ENCODE data around the gene PKD2.

PKD2 gene
- 32.3 reads per million, percentile 58 among the genes with 10 or more reads in this experiment for total RNA-seq

GRCh38 chr4:88007304-88008121, at the start of gene PKD2:
TSS of gene PKD2 (plus strand) at chr4:88007635. CDS start at chr4:88007734, 99 bp downstream.
- DNase-seq: peak; percentile 48

GRCh38 chr4:87961993-87962392, 45.4 kb upstream of the PKD2 start:
- no peak for DNase-seq

GRCh38 chr4:87962398-87963146, 44.9 kb upstream of the PKD2 start:
- no peak for DNase-seq

DNA sequence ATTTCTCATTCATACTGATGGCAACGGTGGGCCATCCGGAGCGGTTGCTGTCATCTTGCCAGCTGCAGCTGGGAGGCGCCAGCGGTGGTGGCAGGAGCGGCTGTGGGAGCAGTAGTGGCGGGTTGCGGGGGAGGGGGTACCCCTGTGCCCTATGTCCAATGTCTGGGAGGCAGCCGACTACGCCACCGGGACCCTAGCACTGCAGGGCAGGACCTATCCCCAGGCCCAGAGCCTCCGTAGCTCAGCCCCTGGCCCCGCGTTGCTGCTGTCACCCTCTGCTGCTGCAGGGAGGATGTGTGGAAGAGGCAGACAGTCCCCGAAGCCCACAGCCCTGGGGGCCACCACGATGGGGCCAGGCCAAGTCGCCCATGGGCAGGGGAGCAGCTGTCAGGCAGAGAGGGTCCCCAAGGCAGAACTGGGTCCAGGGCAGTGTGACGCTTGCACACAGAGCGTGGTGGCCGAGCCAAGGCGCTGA, 41.9 kb upstream of the PKD2 start:
- no peak for DNase-seq

GRCh38 chr4:87966095-87966496, 41.3 kb upstream of the PKD2 start:
- DNase-seq: no peak

DNA sequence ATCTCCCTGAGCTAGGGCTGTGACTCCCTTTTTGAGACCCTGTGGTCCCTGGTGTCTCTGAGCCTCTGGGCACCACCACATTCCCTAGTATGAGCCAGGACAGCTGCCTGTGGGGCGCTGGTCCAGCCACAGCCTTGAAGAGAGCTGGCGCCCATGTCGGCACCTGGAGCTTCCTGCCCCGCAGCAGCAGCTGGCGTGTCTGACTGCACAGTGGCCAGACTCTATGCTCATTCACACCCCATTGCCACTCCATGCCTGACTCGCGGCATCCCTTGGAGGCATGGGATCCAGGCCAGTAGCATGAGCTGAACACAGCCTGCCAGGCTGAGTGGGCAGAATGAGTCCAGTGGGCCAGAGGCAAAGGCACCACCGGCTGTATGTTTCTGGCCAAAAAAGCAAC, 40.2 kb upstream of the PKD2 start:
- DNase-seq: no peak

DNA sequence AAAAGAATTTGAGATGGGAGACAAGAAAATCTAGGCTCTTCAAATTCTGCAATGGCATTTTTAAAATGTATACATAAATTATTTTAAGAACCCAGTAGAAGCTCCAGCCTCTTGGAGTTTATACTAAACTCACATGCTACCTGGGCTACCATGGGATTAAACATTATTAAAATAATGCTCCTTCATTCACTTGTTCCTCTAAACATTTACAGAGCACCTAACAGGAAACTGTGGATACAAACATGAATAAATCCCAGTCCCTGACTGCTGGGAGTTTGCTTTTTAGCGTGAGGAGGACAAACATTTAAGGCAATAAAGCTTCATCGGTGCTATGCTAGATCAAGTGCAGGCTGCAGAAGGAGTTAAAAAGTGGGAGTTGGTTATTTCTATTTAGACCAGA, 37.3 kb upstream of the PKD2 start:
- no peak for DNase-seq

DNA sequence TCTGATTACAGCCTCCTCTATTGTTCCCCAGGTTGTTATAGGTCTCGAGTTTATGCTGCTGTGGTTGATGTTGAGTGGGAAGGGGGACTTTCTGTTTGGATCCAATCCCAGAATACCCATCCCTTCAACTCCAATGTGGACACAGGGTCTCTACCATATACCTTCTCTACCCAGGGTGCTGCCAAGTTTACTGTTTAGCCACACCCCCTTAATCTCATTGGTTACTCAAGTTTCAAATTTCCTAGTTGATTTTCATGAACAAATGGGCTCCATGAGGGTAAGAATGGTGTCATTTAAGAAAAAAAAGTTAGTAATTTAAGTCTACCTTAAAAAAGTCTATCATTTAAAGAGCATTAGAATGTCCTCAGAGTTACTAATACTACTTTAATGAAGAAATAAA, 35.6 kb upstream of the PKD2 start:
- no peak for DNase-seq

DNA sequence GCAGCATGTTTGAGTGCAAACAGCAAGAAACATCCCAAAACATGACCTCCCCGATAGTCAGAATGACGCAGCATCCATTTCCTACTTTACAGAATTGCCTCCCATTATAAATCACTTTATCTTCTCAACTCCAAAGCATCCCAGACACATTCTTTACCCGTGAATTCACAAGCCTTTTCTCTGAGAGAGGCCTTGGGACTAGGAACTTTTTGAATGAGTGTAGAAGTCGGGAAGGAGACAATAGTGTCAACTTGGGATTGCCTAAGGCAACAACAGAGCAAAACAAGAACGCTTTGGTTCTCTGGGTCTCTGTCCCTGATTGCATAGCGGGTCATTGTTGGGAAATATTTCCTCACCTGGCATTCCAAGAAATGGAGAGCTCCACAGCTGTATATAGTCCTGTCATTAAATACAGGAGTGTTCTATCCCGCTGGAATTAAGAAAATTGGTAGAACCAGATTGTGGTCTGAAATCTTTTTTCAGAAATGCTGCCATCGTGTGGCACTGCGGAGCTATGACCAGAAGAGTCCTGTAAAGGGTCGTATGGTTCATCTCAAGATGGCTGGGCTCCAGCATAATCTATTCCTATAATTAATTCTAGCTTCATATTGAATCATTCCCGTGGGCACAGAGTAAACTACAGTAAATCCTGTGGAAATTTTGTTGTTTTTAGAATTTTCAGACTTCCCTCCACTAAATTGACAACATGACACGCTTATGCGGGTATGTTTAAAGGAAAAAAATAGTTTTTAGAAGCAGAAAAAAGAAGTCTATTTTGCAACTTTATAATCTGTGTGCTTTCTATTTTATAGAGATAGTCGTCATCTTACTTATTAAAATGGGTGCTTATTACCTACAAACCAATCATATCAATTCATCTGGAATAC, 33.9 kb upstream of the PKD2 start:
- no peak for DNase-seq

- DNase-seq: no peak
Measured at GRCh38 chr4:87974856-87975462, 32.5 kb upstream of the PKD2 start.

- DNase-seq: no peak
Measured at GRCh38 chr4:87975466-87975865, 32.0 kb upstream of the PKD2 start, which contains the start of gene SPP1. TSS of gene SPP1 (plus strand) at chr4:87975714. CDS start at chr4:87976896, 1,182 bp downstream.

- DNase-seq: no peak
Measured at GRCh38 chr4:87977521-87978278, 29.7 kb upstream of the PKD2 start.

DNA sequence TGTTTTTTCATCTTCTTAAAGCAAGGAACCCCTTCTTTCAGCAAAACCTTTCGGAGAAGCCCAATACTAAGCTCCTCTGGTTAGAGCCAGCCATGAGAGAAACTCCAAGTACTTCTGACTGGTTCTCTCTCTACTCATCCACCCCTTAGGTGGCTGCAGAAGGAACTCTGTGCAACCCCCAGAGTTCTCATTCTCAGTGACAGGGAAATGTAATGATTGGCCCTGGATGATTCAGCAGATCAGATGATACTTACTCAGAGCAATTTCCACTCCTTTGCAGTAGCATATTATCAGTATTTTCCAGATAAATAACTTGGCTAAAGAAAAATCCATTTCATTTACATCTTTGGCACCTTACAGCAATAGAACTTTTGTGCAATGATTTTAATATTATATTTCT, 28.8 kb upstream of the PKD2 start:
- no peak for DNase-seq

- no peak for DNase-seq
Measured at GRCh38 chr4:87979810-87980209, 27.6 kb upstream of the PKD2 start.

- no peak for DNase-seq
Measured at GRCh38 chr4:87981486-87981885, 25.9 kb upstream of the PKD2 start.

- DNase-seq: no peak
Measured at GRCh38 chr4:87982036-87982435, 25.4 kb upstream of the PKD2 start.

DNA sequence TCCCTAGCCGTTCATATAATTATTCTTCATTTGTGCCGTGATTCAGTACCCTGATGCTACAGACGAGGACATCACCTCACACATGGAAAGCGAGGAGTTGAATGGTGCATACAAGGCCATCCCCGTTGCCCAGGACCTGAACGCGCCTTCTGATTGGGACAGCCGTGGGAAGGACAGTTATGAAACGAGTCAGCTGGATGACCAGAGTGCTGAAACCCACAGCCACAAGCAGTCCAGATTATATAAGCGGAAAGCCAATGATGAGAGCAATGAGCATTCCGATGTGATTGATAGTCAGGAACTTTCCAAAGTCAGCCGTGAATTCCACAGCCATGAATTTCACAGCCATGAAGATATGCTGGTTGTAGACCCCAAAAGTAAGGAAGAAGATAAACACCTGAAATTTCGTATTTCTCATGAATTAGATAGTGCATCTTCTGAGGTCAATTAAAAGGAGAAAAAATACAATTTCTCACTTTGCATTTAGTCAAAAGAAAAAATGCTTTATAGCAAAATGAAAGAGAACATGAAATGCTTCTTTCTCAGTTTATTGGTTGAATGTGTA, 24.9 kb upstream of the PKD2 start:
- no peak for DNase-seq

- no peak for DNase-seq
Measured at GRCh38 chr4:87983996-87984395, 23.4 kb upstream of the PKD2 start.

DNA sequence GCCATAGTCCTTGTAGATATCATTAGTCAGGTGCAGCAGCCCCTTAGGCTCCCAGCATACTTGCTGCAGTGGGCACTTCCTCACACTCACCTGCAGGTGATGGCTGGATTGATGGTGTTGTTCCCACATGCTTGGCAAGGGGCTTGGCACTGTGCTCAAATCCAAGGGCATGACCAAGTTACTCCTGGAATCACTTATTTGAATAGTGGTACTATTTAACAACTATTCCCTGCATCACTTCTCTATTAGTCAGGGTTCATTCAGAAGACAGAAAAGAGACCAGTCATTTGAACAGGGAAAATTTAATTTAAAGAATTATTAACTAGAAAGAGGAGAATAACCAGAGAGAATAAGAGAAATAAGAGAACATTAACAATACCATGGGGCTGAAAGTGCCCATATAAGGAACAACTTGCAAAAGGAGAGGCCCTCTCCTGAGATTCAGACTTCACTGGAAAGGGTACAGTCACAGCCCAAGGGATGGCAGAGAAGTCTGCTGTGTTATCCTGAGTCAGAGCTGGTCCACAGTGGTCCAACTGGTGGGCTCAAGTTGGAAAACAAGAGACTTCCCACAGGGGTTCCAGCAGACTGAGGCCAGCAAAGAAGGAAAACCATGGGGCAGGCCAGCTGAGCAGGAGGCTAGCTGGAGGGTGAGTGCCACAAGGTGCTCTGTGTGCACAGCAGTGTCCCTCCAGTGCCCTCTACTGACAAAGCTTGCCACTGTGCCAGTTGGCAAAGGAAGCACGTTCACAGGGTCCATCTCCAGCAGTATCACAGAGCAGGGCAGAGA, 22.1 kb upstream of the PKD2 start:
- no peak for DNase-seq

DNA sequence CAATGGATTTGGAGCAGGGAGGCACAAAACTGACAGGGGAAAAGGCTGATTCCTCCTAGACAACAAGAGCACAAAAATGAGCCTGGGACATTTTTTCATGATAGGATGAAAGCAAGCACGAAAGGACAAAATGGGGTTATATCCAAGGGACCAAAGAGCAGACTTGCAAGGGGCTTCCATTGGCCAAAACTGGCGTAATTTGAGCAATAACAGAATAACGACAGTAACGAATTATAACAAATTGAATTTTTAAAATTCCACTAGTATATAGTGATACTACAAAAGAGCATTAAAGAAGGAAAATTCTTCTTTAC, 21.6 kb upstream of the PKD2 start:
- DNase-seq: no peak

- DNase-seq: no peak
Measured at GRCh38 chr4:87986508-87986907, 20.9 kb upstream of the PKD2 start.
